ENCODE measurements around the gene HSDL2.

Gene HSDL2

GRCh38 chr9:112462855-112463254, 82.9 kb downstream of the HSDL2 start:
- no peak for DNase-seq

- no peak for DNase-seq
Observed at GRCh38 chr9:112465352-112465751, 85.4 kb downstream of the HSDL2 start.

GRCh38 chr9:112472996-112473395, 93.1 kb downstream of the HSDL2 start:
- no peak for DNase-seq

- no peak for DNase-seq
Observed at GRCh38 chr9:112473986-112474385, 94.1 kb downstream of the HSDL2 start.

GRCh38 chr9:112475318-112475717, 95.4 kb downstream of the HSDL2 start:
- DNase-seq, result no peak

- DNase-seq, result no peak
Observed at GRCh38 chr9:112477330-112477729, 97.4 kb downstream of the HSDL2 start.

GRCh38 chr9:112479221-112479620, 99.3 kb downstream of the HSDL2 start:
- no peak for DNase-seq

- DNase-seq, result no peak
Observed at GRCh38 chr9:112484607-112485006, 104.7 kb downstream of the HSDL2 start.

GRCh38 chr9:112485574-112485973, 105.7 kb downstream of the HSDL2 start:
- DNase-seq, result no peak

GRCh38 chr9:112486221-112487007, 106.5 kb downstream of the HSDL2 start, which contains the start of gene KIAA1958:
TSS of gene KIAA1958 (plus strand) at chr9:112486827. CDS start at chr9:112574081, 87,254 bp downstream.
- peak; percentile 87 for DNase-seq

GRCh38 chr9:112487008-112487798, 107.3 kb downstream of the HSDL2 start:
- peak; percentile 55 for DNase-seq

- DNase-seq, result no peak
Observed at GRCh38 chr9:112487799-112488340, 108.0 kb downstream of the HSDL2 start.

- DNase-seq, result no peak
Observed at GRCh38 chr9:112489039-112489546, 109.2 kb downstream of the HSDL2 start.

GRCh38 chr9:112489876-112490666, 110.2 kb downstream of the HSDL2 start:
- no peak for DNase-seq

GRCh38 chr9:112493393-112494137, 113.7 kb downstream of the HSDL2 start:
- DNase-seq, result no peak

- no peak for DNase-seq
Observed at GRCh38 chr9:112494153-112494552, 114.2 kb downstream of the HSDL2 start.

- no peak for DNase-seq
Observed at GRCh38 chr9:112495614-112496013, 115.7 kb downstream of the HSDL2 start.

GRCh38 chr9:112496074-112496722, 116.3 kb downstream of the HSDL2 start:
- DNase-seq, result no peak

GRCh38 chr9:112500842-112501241, 120.9 kb downstream of the HSDL2 start:
- no peak for DNase-seq

GRCh38 chr9:112501287-112501686, 121.4 kb downstream of the HSDL2 start:
- no peak for DNase-seq

GRCh38 chr9:112502175-112502946, 122.5 kb downstream of the HSDL2 start:
- no peak for DNase-seq
